Adrenal gland (tissue), 12 donors: ENCODE data around the gene GRIN3A. TPM values are rescaled to one million over a fixed set of nuclear protein-coding genes. Genes with fewer than 3 reads are reported as not detected.
A peak's percentile ranks its signal among the peaks of the same experiment; 100 is the strongest.

Source experiments
- DNase-seq, 7 donors: peaks; one replicate each; pipeline ENCODE4 v3.0.0-alpha.2; 2019 to 2020
- H3K27ac ChIP-seq, 5 donors: fragments of 200-600 bp; sonication (generic) in 4 of 5; 1 replicate in 3 of 5; 2 replicates in 2 of 5; pipeline versions ENCODE4 v1.5.1 to v1.8.0; 2016 to 2020; ENCODE audit warnings: mild to moderate bottlenecking in 1 of 5
- H3K27me3 ChIP-seq: fragments of 200-600 bp; 2 replicates; pipeline ENCODE4 v1.8.0; 2021
- H3K36me3 ChIP-seq, 2 donors: fragments of 200-600 bp; replicated peaks in 1 of 2; 1 replicate in 1 of 2; 2 replicates in 1 of 2; pipeline versions ENCODE4 v1.5.1 to v1.8.0; 2018 to 2022
- H3K4me1 ChIP-seq, 2 donors: fragments of 200-600 bp; replicated peaks in 1 of 2; 1 replicate in 1 of 2; 2 replicates in 1 of 2; pipeline versions ENCODE4 v1.5.1 to v1.8.0; 2018 to 2021
- H3K4me3 ChIP-seq, 4 donors: fragments of 200-600 bp; sonication (generic) in 3 of 4; one replicate each; pipeline ENCODE4 v1.5.1; 2016 to 2018
- H3K9me3 ChIP-seq, 3 donors: fragments of 200-600 bp; sonication (generic) in 1 of 3; replicated peaks in 1 of 3; 1 replicate in 2 of 3; 2 replicates in 1 of 3; pipeline versions ENCODE4 v1.5.1 to v1.8.0; 2016 to 2021
- CTCF ChIP-seq, 6 experiments: fragments of 450-650 bp in 4 of 6; fragments of 200-600 bp in 2 of 6; sonication (generic) in 1 of 6; IDR thresholded peaks; 1 replicate in 5 of 6; 2 replicates in 1 of 6; pipeline versions ENCODE4 v1.5.1 to v1.8.0; 2016 to 2021; ENCODE audit warnings: antibody characterized with exemption in 6 of 6, mild to moderate bottlenecking in 2 of 6, moderate library complexity in 1 of 6
- POLR2A ChIP-seq, 2 donors: fragments of 450-650 bp; IDR thresholded peaks; one replicate each; pipeline ENCODE4 v1.6.1; 2017; ENCODE audit warnings: antibody characterized with exemption in 2 of 2, mild to moderate bottlenecking in 2 of 2, moderate library complexity in 1 of 2
- WGBS, 4 donors: extraction: QIAGEN DNeasy Blood & Tissue Kit in 2 of 4; methylation state at CpG; one replicate each; pipeline versions ENCODE4 v1.1.5 to v1.1.7; 2013 to 2017; 5-methylcytosine and 5-hydroxymethylcytosine counted together
- intact Hi-C, 2 donors: fragments of 100-400 bp; cut with DNase I; formaldehyde crosslinking; loops; one replicate each; pipeline versions ENCODE4 v1.14.1 to v1.15.0; 2022 to 2023
- polyA plus RNA-seq, 3 donors: library from polyadenylated mRNA; stranded (reverse); fragments of 200-250 nt in 2 of 3; fragments of 350-450 nt in 1 of 3; fragmentation: Illumina TruSeq in 1 of 3; extraction: RNeasy Lipid Tissue Mini Kit (QIAGEN cat#74804) in 1 of 3; gene quantifications; one replicate each; pipeline ENCODE4 v1.2.3, GENCODE V29; 2013 to 2014
- total RNA-seq, 9 donors: library from RNA; depleted of rRNA in 4 of 9; stranded (reverse); fragments of >200 nt in 4 of 9; fragments of 120-200 nt in 1 of 9; fragmentation: NEBNext Ultra II Directional in 1 of 9; extraction: Animal tissue kit (Norgen Biotek cat#: 25700) in 1 of 9; gene quantifications; one replicate each; pipeline versions ENCODE4 v1.1.0 to v1.2.4, GENCODE V29; 2013 to 2023
- donor health status: healthy with polysubstance abuse.
- donor health status: Bipolar disorder and iron deficiency.
- donor health status: DM: yes; HTN: yes; CAD: no.
- donor health status: DM: no; HTN: no; CAD: no.
- donor health status: DM: no; HTN: no; CAD: no.
- donor health status: DM: yes; HTN: yes; CAD: no.

The GRIN3A gene
- total and polyA plus RNA-seq, 12 donors, result under 0.01 to 0.22 (median 0.11) TPM; not detected in 2

GRCh38 chr9:101706261-101706798 lies 32.1 kb downstream of the GRIN3A start:
- Histone ChIP-seq H3K27me3 (peaks cover 1% of the 10 kb centered on the region), H3K4me3 (no peak overlapping the region), H3K4me1 (no peaks in the 10 kb centered on the region), H3K36me3 (no peaks in the 10 kb centered on the region), H3K9me3 (no peaks in the 10 kb centered on the region), H3K27ac (no peak overlapping the region)
- no peak for DNase-seq
- intact Hi-C loops, result no loop called here
- TF ChIP-seq CTCF (IDR thresholded peaks at IDR 0.05), result no peak
- no peak for TF ChIP-seq POLR2A (IDR thresholded peaks at IDR 0.05)

- no peaks in the 10 kb centered on the region for H3K4me1 ChIP-seq
- no peaks in the 10 kb centered on the region for H3K27me3 ChIP-seq
- no peak overlapping the region for H3K27ac ChIP-seq
- intact Hi-C loops, result no loop called here
- H3K36me3 ChIP-seq, result no peaks in the 10 kb centered on the region
- H3K9me3 ChIP-seq, result no peaks in the 10 kb centered on the region
- TF ChIP-seq POLR2A (IDR thresholded peaks at IDR 0.05), result no peak
- TF ChIP-seq CTCF (IDR thresholded peaks at IDR 0.05), result no peak
- 6 to 16% (median 12%) methylated on average over 19 to 21 of the region's 21 CpGs for WGBS, 4 donors
- H3K4me3 ChIP-seq, result no peak overlapping the region
- DNase-seq, result peak in 3 of 7 donors; percentile 9 to 52 (median 17)
Observed at GRCh38 chr9:101705135-101705661, 33.2 kb downstream of the GRIN3A start.

- no peak overlapping the region for H3K4me3 ChIP-seq
- intact Hi-C loops, result no loop called here
- no peak for TF ChIP-seq CTCF (IDR thresholded peaks at IDR 0.05)
- TF ChIP-seq POLR2A (IDR thresholded peaks at IDR 0.05), result no peak
- H3K27ac ChIP-seq, result no peak overlapping the region
- no peaks in the 10 kb centered on the region for H3K27me3 ChIP-seq
- no peaks in the 10 kb centered on the region for H3K36me3 ChIP-seq
- no peaks in the 10 kb centered on the region for H3K9me3 ChIP-seq
- H3K4me1 ChIP-seq, result no peaks in the 10 kb centered on the region
- no peak for DNase-seq
Observed at GRCh38 chr9:101702257-101702656, 36.2 kb downstream of the GRIN3A start.

- no peak overlapping the region for H3K27ac ChIP-seq
- WGBS, 4 donors, result 50 to 89% (median 75%) methylated on average over 1 of the region's 1 CpG
- no peaks in the 10 kb centered on the region for H3K9me3 ChIP-seq
- no peaks in the 10 kb centered on the region for H3K4me1 ChIP-seq
- no peak for DNase-seq
- intact Hi-C loops, result no loop called here
- TF ChIP-seq POLR2A (IDR thresholded peaks at IDR 0.05), result no peak
- no peak for TF ChIP-seq CTCF (IDR thresholded peaks at IDR 0.05)
- no peaks in the 10 kb centered on the region for H3K27me3 ChIP-seq
- H3K4me3 ChIP-seq, result no peak overlapping the region
- no peaks in the 10 kb centered on the region for H3K36me3 ChIP-seq
Observed at GRCh38 chr9:101693546-101694336, 44.7 kb downstream of the GRIN3A start.
